ENCODE results near the gene LAGE3. TPM values are rescaled to one million over a fixed set of nuclear protein-coding genes. Genes with fewer than 3 reads are reported as not detected.
A peak's percentile ranks its signal among the peaks of the same experiment; 100 is the strongest.

Gene LAGE3
- total RNA-seq, 1 donor from 2014 or later: 27.9 TPM

- no peaks in the 10 kb centered on the region for H3K36me3 ChIP-seq (ENCODE audit: control insufficient read depth, insufficient read depth, low read length)
- TF ChIP-seq, protein P1, sequence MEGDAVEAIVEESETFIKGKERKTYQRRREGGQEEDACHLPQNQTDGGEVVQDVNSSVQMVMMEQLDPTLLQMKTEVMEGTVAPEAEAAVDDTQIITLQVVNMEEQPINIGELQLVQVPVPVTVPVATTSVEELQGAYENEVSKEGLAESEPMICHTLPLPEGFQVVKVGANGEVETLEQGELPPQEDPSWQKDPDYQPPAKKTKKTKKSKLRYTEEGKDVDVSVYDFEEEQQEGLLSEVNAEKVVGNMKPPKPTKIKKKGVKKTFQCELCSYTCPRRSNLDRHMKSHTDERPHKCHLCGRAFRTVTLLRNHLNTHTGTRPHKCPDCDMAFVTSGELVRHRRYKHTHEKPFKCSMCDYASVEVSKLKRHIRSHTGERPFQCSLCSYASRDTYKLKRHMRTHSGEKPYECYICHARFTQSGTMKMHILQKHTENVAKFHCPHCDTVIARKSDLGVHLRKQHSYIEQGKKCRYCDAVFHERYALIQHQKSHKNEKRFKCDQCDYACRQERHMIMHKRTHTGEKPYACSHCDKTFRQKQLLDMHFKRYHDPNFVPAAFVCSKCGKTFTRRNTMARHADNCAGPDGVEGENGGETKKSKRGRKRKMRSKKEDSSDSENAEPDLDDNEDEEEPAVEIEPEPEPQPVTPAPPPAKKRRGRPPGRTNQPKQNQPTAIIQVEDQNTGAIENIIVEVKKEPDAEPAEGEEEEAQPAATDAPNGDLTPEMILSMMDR (IDR thresholded peaks at IDR 0.05; ENCODE audit: insufficient read depth, low read length, poor library complexity, severe bottlenecking): no peak
- H3K4me3 ChIP-seq (ENCODE audit: low read depth, low read length): peak within 1 kb of the TSS; percentile 67
- DNase-seq (ENCODE audit: low read depth): peak; percentile 70
- H3K27me3 ChIP-seq (ENCODE audit: control insufficient read depth, insufficient read depth, low read length): no peaks in the 10 kb centered on the region
Measured at GRCh38 chrX:154428176-154429171, 50.6 kb downstream of the LAGE3 start, which contains the start of gene ATP6AP1. TSS of gene ATP6AP1 (plus strand) at chrX:154428677. CDS start at chrX:154428693, 16 bp downstream.

Other genes starting within 250 kb of the LAGE3 start
- gene OPN1MW3, start 221.7 kb downstream of the LAGE3 start, total RNA-seq: not detected in 2 replicates
- gene TEX28, start 184.2 kb downstream of the LAGE3 start, total RNA-seq: not detected in 2 replicates
- gene TKTL1, start 183.5 kb downstream of the LAGE3 start, total RNA-seq: not detected in 2 replicates
- gene FLNA, start 104.6 kb downstream of the LAGE3 start, total RNA-seq: 2,357 and 2,761 TPM in 2 replicates
- 56.2 and 60.5 TPM in 2 replicates for gene EMD, start 100.0 kb downstream of the LAGE3 start, total RNA-seq
- gene RPL10, start 80.9 kb downstream of the LAGE3 start, total RNA-seq: 8,307 and 11,298 TPM in 2 replicates
- 15.5 and 16.6 TPM in 2 replicates for gene DNASE1L1, start 70.0 kb downstream of the LAGE3 start, total RNA-seq
- 55.2 and 62.0 TPM in 2 replicates for gene TAFAZZIN, start 67.7 kb downstream of the LAGE3 start, total RNA-seq
- 70.0 and 78.3 TPM in 2 replicates for gene ATP6AP1, start 50.6 kb downstream of the LAGE3 start, total RNA-seq
- 113 and 121 TPM in 2 replicates for gene GDI1, start 42.1 kb downstream of the LAGE3 start, total RNA-seq
- 79.1 and 80.0 TPM in 2 replicates for gene FAM50A, start 35.1 kb downstream of the LAGE3 start, total RNA-seq
- 16.7 and 34.7 TPM in 2 replicates for gene PLXNA3, start 21.0 kb downstream of the LAGE3 start, total RNA-seq
- gene UBL4A, start 7.3 kb upstream of the LAGE3 start, total RNA-seq: 48.3 and 55.9 TPM in 2 replicates
- 20.3 and 37.9 TPM in 2 replicates for gene SLC10A3, start 11.3 kb upstream of the LAGE3 start, total RNA-seq
- gene FAM3A, start 37.0 kb upstream of the LAGE3 start, total RNA-seq: 30.3 and 32.3 TPM in 2 replicates
- gene G6PD, start 67.6 kb upstream of the LAGE3 start, total RNA-seq: 39.2 and 47.0 TPM in 2 replicates
- 14.6 and 16.7 TPM in 2 replicates for gene IKBKG, start 68.3 kb upstream of the LAGE3 start, total RNA-seq
- not detected in 2 replicates for gene CTAG1A, start 105.9 kb upstream of the LAGE3 start, total RNA-seq
- not detected in 2 replicates for gene CTAG1B, start 140.0 kb upstream of the LAGE3 start, total RNA-seq
- not detected in 2 replicates for gene CTAG2, start 174.3 kb upstream of the LAGE3 start, total RNA-seq

All from kidney epithelial cell (primary cell).